Measurements from ENCODE around the gene COPS9.

Gene COPS9

GRCh38 chr2:240105982-240106381 lies 30.1 kb downstream of the COPS9 start:
- no peak for DNase-seq

GRCh38 chr2:240103136-240103535 lies 33.0 kb downstream of the COPS9 start:
- no peak for DNase-seq

- no peak for DNase-seq
These were observed 37.8 kb downstream of the COPS9 start for GRCh38 chr2:240098349-240098748.

GRCh38 chr2:240095556-240096523 lies 40.3 kb downstream of the COPS9 start:
- DNase-seq: no peak

GRCh38 chr2:240089306-240089705 lies 46.8 kb downstream of the COPS9 start:
- no peak for DNase-seq

- no peak for DNase-seq
These were observed 49.5 kb downstream of the COPS9 start for GRCh38 chr2:240086563-240086962.
